ENCODE results near the gene SLC7A6OS. TPM values are rescaled to one million over a fixed set of nuclear protein-coding genes. Genes with fewer than 3 reads are reported as not detected.

The SLC7A6OS gene
- 10.2 and 13.2 TPM in 2 replicates for total RNA-seq

GRCh38 chr16:68310774-68311511 is at the start of gene SLC7A6OS, which contains the start of gene PRMT7:
SLC7A6OS (minus strand) TSS chr16:68310946; CDS start chr16:68310926, 20 bp downstream.
PRMT7 (plus strand) TSS chr16:68311019; CDS start chr16:68315980, 4,961 bp downstream.

GRCh38 chr16:68264128-68265077 is 46.3 kb downstream of the SLC7A6OS start, which contains the start of gene SLC7A6:
SLC7A6 (plus strand) TSS chr16:68264526; CDS start chr16:68274727, 10,201 bp downstream.

Other genes starting within 250 kb of the SLC7A6OS start
- gene NFATC3, start 225.6 kb downstream of the SLC7A6OS start, total RNA-seq, result 8.4 and 10.7 TPM in 2 replicates
- 15.7 and 24.9 TPM in 2 replicates for gene ESRP2, start 74.8 kb downstream of the SLC7A6OS start, total RNA-seq
- 13.9 and 15.4 TPM in 2 replicates for gene PLA2G15, start 65.6 kb downstream of the SLC7A6OS start, total RNA-seq
- gene SLC7A6, start 46.4 kb downstream of the SLC7A6OS start, total RNA-seq, result 18.5 and 21.8 TPM in 2 replicates
- gene PRMT7, start 73 bp upstream of the SLC7A6OS start, total RNA-seq, result 17.3 and 42.6 TPM in 2 replicates
- 0.08 TPM in 1 of 2 replicates, not detected in the other for gene SMPD3, start 137.6 kb upstream of the SLC7A6OS start, total RNA-seq
- 19.9 and 43.9 TPM in 2 replicates for gene ZFP90, start 228.3 kb upstream of the SLC7A6OS start, total RNA-seq